Lung (tissue), 12 donors: ENCODE measurements around the gene SIRPB1. TPM values are rescaled to one million over a fixed set of nuclear protein-coding genes. Genes with fewer than 3 reads are reported as not detected.

Experiments used
- ATAC-seq: fragments of 200-7000 bp; cut with Tn5 transposase; one replicate; pipeline ENCODE4 v1.9.1; 2020; ENCODE audit warnings: moderate number of reproducible peaks; ENCODE audit not compliant: insufficient read depth, low FRiP score
- DNase-seq, 3 donors: peaks; one replicate each; pipeline ENCODE4 v3.0.0-alpha.2; 2013 to 2017
- H3K27ac ChIP-seq, 2 donors: one replicate each; pipeline ENCODE4 v1.5.1; 2013; ENCODE audit warnings: mild to moderate bottlenecking in 2 of 2, moderate library complexity in 2 of 2, control low read depth in 1 of 2, inconsistent platforms in 1 of 2, low read depth in 1 of 2, low read length in 1 of 2
- H3K27me3 ChIP-seq, 3 donors: one replicate each; pipeline ENCODE4 v1.5.1; 2013; ENCODE audit warnings: low read length in 2 of 3; ENCODE audit not compliant: control insufficient read depth in 3 of 3, insufficient read depth in 3 of 3
- H3K36me3 ChIP-seq, 4 donors: one replicate each; pipeline ENCODE4 v1.5.1; 2013; ENCODE audit warnings: low read length in 4 of 4, mild to moderate bottlenecking in 1 of 4, moderate library complexity in 1 of 4; ENCODE audit not compliant: control insufficient read depth in 4 of 4, insufficient read depth in 4 of 4
- H3K4me1 ChIP-seq, 5 donors: one replicate each; pipeline ENCODE4 v1.5.1; 2013; ENCODE audit warnings: low read length in 5 of 5, mild to moderate bottlenecking in 2 of 5, moderate library complexity in 1 of 5; ENCODE audit not compliant: control insufficient read depth in 5 of 5, insufficient read depth in 5 of 5
- H3K4me3 ChIP-seq: one replicate; pipeline ENCODE4 v1.5.1; 2013; ENCODE audit warnings: mild to moderate bottlenecking, control low read depth, moderate library complexity
- H3K9ac ChIP-seq, 2 donors: one replicate each; pipeline ENCODE4 v1.5.1; 2013; ENCODE audit warnings: low read length in 2 of 2, control low read depth in 1 of 2; ENCODE audit not compliant: insufficient read depth in 1 of 2
- H3K9me3 ChIP-seq, 4 donors: one replicate each; pipeline ENCODE4 v1.5.1; 2013; ENCODE audit warnings: low read length in 3 of 4, mild to moderate bottlenecking in 1 of 4, moderate library complexity in 1 of 4; ENCODE audit not compliant: control insufficient read depth in 4 of 4, insufficient read depth in 3 of 4
- CTCF ChIP-seq: IDR thresholded peaks from 2 replicates; pipeline ENCODE4 v1.5.1; 2012; ENCODE audit warnings: mild to moderate bottlenecking; ENCODE audit errors: control extremely low read depth, extremely low read depth
- WGBS, 2 donors: extraction: QIAGEN DNeasy Blood & Tissue Kit; methylation state at CpG; one replicate each; pipeline ENCODE4 v1.1.7; 2013; 5-methylcytosine and 5-hydroxymethylcytosine counted together
- polyA plus RNA-seq, 2 donors: library from polyadenylated mRNA; stranded (reverse); fragments of 200-250 nt; gene quantifications; one replicate each; pipeline ENCODE4 v1.2.1, GENCODE V29; 2013
- total RNA-seq, 2 donors: library from RNA; depleted of rRNA in 1 of 2; stranded (reverse); fragments of >200 nt in 1 of 2; gene quantifications; one replicate each; pipeline ENCODE4 v1.2.1, GENCODE V29; 2014 to 2021
- donor health status: control.
- donor health status: control.
- donor health status: Bipolar disorder and iron deficiency.
- donor health status: healthy.
- donor health status: DM: yes; HTN: yes; CAD: no.

Gene SIRPB1
- total and polyA plus RNA-seq, 4 donors = 1.2 to 45.6 (median 13.9) TPM

- 79 to 86% methylated on average over 2 of the region's 2 CpGs for WGBS, 2 donors
- no peak for TF ChIP-seq CTCF
- no peak overlapping the region for H3K4me3 ChIP-seq
- no peaks in the 10 kb centered on the region for H3K9me3 ChIP-seq
- no peaks in the 10 kb centered on the region for H3K4me1 ChIP-seq
- H3K27ac ChIP-seq = no peak overlapping the region
- no peaks in the 10 kb centered on the region for H3K27me3 ChIP-seq
- ATAC-seq = no peak
- H3K9ac ChIP-seq = no peak overlapping the region
- DNase-seq = no peak
- no peaks in the 10 kb centered on the region for H3K36me3 ChIP-seq
Observed at GRCh38 chr20:1636621-1637020, 16.8 kb upstream of the SIRPB1 start.

DNA sequence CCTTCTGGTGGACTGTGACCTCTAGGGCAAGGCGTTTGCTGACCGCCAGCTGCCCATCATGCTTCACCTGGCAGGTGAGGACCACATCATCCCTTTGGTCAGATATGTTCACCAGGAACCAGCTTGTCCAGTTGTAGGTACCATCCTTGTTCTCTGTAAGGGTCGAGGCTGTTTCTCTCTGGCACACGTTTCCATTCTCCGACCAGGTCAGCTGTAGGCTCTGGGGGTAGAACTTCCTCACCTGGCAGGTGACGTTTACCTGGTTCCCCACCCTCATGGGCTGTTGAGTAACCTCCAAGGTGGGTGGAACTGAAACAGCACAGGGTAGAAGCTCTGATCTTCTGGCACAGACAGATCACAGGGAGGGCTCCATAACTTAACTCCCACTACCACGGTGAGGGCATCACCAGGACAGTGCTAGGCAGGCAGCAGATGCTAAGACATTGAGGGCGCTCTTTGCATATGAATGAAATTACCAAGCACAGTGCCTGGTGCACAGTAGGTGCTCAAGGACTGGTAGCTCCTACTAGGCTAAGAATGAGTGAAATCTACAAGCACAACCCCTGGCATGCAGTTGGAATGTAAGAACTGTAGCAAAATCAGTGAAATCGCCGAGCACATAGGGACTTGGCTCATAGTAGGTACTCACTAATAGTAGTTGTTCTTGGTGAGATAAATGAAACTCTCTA lies 15.6 kb upstream of the SIRPB1 start:
- no peak for ATAC-seq
- Histone ChIP-seq H3K4me3 (no peak overlapping the region), H3K4me1 (no peaks in the 10 kb centered on the region), H3K9ac (no peak overlapping the region), H3K27me3 (no peaks in the 10 kb centered on the region), H3K36me3 (no peaks in the 10 kb centered on the region), H3K9me3 (no peaks in the 10 kb centered on the region), H3K27ac (no peak overlapping the region)
- no peak for DNase-seq
- WGBS, 2 donors = 83 to 90% methylated on average over 10 of the region's 10 CpGs
- TF ChIP-seq CTCF = no peak

DNA sequence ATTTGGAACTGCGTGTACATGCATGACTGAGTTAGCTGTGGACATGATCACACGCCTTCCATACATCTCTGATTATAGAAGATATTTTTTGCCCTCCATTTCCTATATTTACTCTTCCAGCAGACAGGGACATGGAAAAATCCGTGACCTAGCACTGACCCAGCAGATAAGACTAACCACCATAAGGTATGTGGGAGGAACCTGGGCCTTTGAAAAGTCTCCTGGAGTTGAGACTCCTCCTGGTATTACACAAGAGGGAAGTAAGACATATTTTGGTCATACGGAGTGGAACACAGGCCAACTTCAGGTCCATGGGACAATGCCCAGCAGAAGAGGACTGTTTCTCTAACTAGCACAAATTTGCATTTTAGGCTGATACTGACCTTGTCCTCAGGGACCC lies 13.7 kb upstream of the SIRPB1 start:
- Histone ChIP-seq H3K27ac (no peak overlapping the region), H3K36me3 (no peaks in the 10 kb centered on the region), H3K4me1 (no peaks in the 10 kb centered on the region), H3K27me3 (peaks cover 0 to 7% (median 0%) of the 10 kb centered on the region in 3 donors), H3K4me3 (no peak overlapping the region), H3K9me3 (no peaks in the 10 kb centered on the region), H3K9ac (no peak overlapping the region)
- DNase-seq (no peak), ATAC-seq (no peak)
- TF ChIP-seq CTCF = no peak
- 74 to 81% methylated on average over 4 of the region's 4 CpGs for WGBS, 2 donors

GRCh38 chr20:1632178-1632577 lies 12.4 kb upstream of the SIRPB1 start:
- Histone ChIP-seq H3K27me3 (peaks cover 0 to 15% (median 0%) of the 10 kb centered on the region in 3 donors), H3K4me1 (peaks cover 0 to 2% (median 0%) of the 10 kb centered on the region in 5 donors), H3K9me3 (no peaks in the 10 kb centered on the region), H3K27ac (no peak overlapping the region), H3K9ac (no peak overlapping the region), H3K36me3 (no peaks in the 10 kb centered on the region), H3K4me3 (no peak overlapping the region)
- no peak for TF ChIP-seq CTCF
- no peak for DNase-seq
- no peak for ATAC-seq
- WGBS, 2 donors = 82 to 91% methylated on average over 4 of the region's 4 CpGs
